ENCODE data around the gene FRY.
"Not testable (repeated sequence)": the region's sequence is repeated elsewhere in the genome, so short reads cannot be mapped to it uniquely, and the experiment has no call there.

FRY gene

GRCh38 chr13:32044446-32044845, 12.9 kb downstream of the FRY start:
- Histone ChIP-seq H3K36me3 (ENCODE audit: control insufficient read depth, insufficient read depth, low read length) (no peaks in the 10 kb centered on the region), H3K27me3 (ENCODE audit: control insufficient read depth, insufficient read depth, low read length) (no peaks in the 10 kb centered on the region), H3K9me3 (ENCODE audit: control insufficient read depth, insufficient read depth, low read length) (no peaks in the 10 kb centered on the region), H3K4me3 (ENCODE audit: low read depth, low read length) (no peak overlapping the region), H3K9ac (ENCODE audit: low read depth, low read length) (no peak overlapping the region), H3K4me1 (ENCODE audit: control insufficient read depth, insufficient read depth, low read length) (peaks cover 13% of the 10 kb centered on the region)

- Histone ChIP-seq H3K9ac (ENCODE audit: low read depth, low read length) (no peak overlapping the region), H3K9me3 (ENCODE audit: control insufficient read depth, insufficient read depth, low read length) (no peaks in the 10 kb centered on the region), H3K4me1 (ENCODE audit: control insufficient read depth, insufficient read depth, low read length) (peaks cover 13% of the 10 kb centered on the region), H3K27me3 (ENCODE audit: control insufficient read depth, insufficient read depth, low read length) (no peaks in the 10 kb centered on the region), H3K4me3 (ENCODE audit: low read depth, low read length) (no peak overlapping the region), H3K36me3 (ENCODE audit: control insufficient read depth, insufficient read depth, low read length) (no peaks in the 10 kb centered on the region)
Measured at GRCh38 chr13:32045537-32045936, 14.0 kb downstream of the FRY start.

- Histone ChIP-seq H3K4me3 (ENCODE audit: low read depth, low read length) (no peak overlapping the region), H3K36me3 (ENCODE audit: control insufficient read depth, insufficient read depth, low read length) (no peaks in the 10 kb centered on the region), H3K27me3 (ENCODE audit: control insufficient read depth, insufficient read depth, low read length) (no peaks in the 10 kb centered on the region), H3K9ac (ENCODE audit: low read depth, low read length) (no peak overlapping the region), H3K9me3 (ENCODE audit: control insufficient read depth, insufficient read depth, low read length) (no peaks in the 10 kb centered on the region), H3K4me1 (ENCODE audit: control insufficient read depth, insufficient read depth, low read length) (peaks cover 13% of the 10 kb centered on the region)
Measured at GRCh38 chr13:32045982-32046785, 14.6 kb downstream of the FRY start.

- Histone ChIP-seq H3K27me3 (ENCODE audit: control insufficient read depth, insufficient read depth, low read length) (no peaks in the 10 kb centered on the region), H3K36me3 (ENCODE audit: control insufficient read depth, insufficient read depth, low read length) (no peaks in the 10 kb centered on the region), H3K9me3 (ENCODE audit: control insufficient read depth, insufficient read depth, low read length) (no peaks in the 10 kb centered on the region), H3K4me3 (ENCODE audit: low read depth, low read length) (no peak overlapping the region), H3K4me1 (ENCODE audit: control insufficient read depth, insufficient read depth, low read length) (peaks cover 13% of the 10 kb centered on the region), H3K9ac (ENCODE audit: low read depth, low read length) (no peak overlapping the region)
Measured at GRCh38 chr13:32047088-32047487, 15.5 kb downstream of the FRY start.

- no peak overlapping the region for H3K4me3 ChIP-seq (ENCODE audit: low read depth, low read length)
- no peaks in the 10 kb centered on the region for H3K36me3 ChIP-seq (ENCODE audit: control insufficient read depth, insufficient read depth, low read length)
- H3K27me3 ChIP-seq (ENCODE audit: control insufficient read depth, insufficient read depth, low read length): no peaks in the 10 kb centered on the region
Measured at GRCh38 chr13:32047793-32048192, 16.2 kb downstream of the FRY start.

GRCh38 chr13:32048816-32049215, 17.2 kb downstream of the FRY start:
- Histone ChIP-seq H3K9ac (ENCODE audit: low read depth, low read length) (no peak overlapping the region), H3K4me3 (ENCODE audit: low read depth, low read length) (no peak overlapping the region), H3K27me3 (ENCODE audit: control insufficient read depth, insufficient read depth, low read length) (no peaks in the 10 kb centered on the region), H3K9me3 (ENCODE audit: control insufficient read depth, insufficient read depth, low read length) (no peaks in the 10 kb centered on the region), H3K4me1 (ENCODE audit: control insufficient read depth, insufficient read depth, low read length) (peaks cover 13% of the 10 kb centered on the region), H3K36me3 (ENCODE audit: control insufficient read depth, insufficient read depth, low read length) (no peaks in the 10 kb centered on the region)

More at GRCh38 chr13:32047793-32048192, 16.2 kb downstream of the FRY start:
- H3K4me1 ChIP-seq (ENCODE audit: control insufficient read depth, insufficient read depth, low read length): peaks cover 13% of the 10 kb centered on the region
- no peaks in the 10 kb centered on the region for H3K9me3 ChIP-seq (ENCODE audit: control insufficient read depth, insufficient read depth, low read length)
- no peak overlapping the region for H3K9ac ChIP-seq (ENCODE audit: low read depth, low read length)

- Histone ChIP-seq H3K4me1 (ENCODE audit: control insufficient read depth, insufficient read depth, low read length) (peaks cover 12% of the 10 kb centered on the region), H3K4me3 (ENCODE audit: low read depth, low read length) (no peak overlapping the region), H3K27me3 (ENCODE audit: control insufficient read depth, insufficient read depth, low read length) (no peaks in the 10 kb centered on the region), H3K36me3 (ENCODE audit: control insufficient read depth, insufficient read depth, low read length) (no peaks in the 10 kb centered on the region), H3K9ac (ENCODE audit: low read depth, low read length) (no peak overlapping the region), H3K9me3 (ENCODE audit: control insufficient read depth, insufficient read depth, low read length) (no peaks in the 10 kb centered on the region)
Measured at GRCh38 chr13:32051156-32051555, 19.6 kb downstream of the FRY start.

- Histone ChIP-seq H3K9ac (ENCODE audit: low read depth, low read length) (no peak overlapping the region), H3K27me3 (ENCODE audit: control insufficient read depth, insufficient read depth, low read length) (no peaks in the 10 kb centered on the region), H3K4me3 (ENCODE audit: low read depth, low read length) (no peak overlapping the region), H3K4me1 (ENCODE audit: control insufficient read depth, insufficient read depth, low read length) (peaks cover 3% of the 10 kb centered on the region), H3K9me3 (ENCODE audit: control insufficient read depth, insufficient read depth, low read length) (no peaks in the 10 kb centered on the region), H3K36me3 (ENCODE audit: control insufficient read depth, insufficient read depth, low read length) (no peaks in the 10 kb centered on the region)
Measured at GRCh38 chr13:32056316-32056715, 24.7 kb downstream of the FRY start.

- H3K27me3 ChIP-seq (ENCODE audit: control insufficient read depth, insufficient read depth, low read length); H3K9ac ChIP-seq (ENCODE audit: low read depth, low read length): not testable (repeated sequence)
Measured at GRCh38 chr13:32057325-32057724, 25.8 kb downstream of the FRY start.

GRCh38 chr13:32059511-32059984, 28.0 kb downstream of the FRY start:
- no peaks in the 10 kb centered on the region for H3K9me3 ChIP-seq (ENCODE audit: control insufficient read depth, insufficient read depth, low read length)
- no peak overlapping the region for H3K4me3 ChIP-seq (ENCODE audit: low read depth, low read length)
- no peak overlapping the region for H3K9ac ChIP-seq (ENCODE audit: low read depth, low read length)

More at GRCh38 chr13:32057325-32057724, 25.8 kb downstream of the FRY start:
- not testable (repeated sequence) for H3K4me3 ChIP-seq (ENCODE audit: low read depth, low read length); H3K4me1 ChIP-seq (ENCODE audit: control insufficient read depth, insufficient read depth, low read length); H3K9me3 ChIP-seq (ENCODE audit: control insufficient read depth, insufficient read depth, low read length); H3K36me3 ChIP-seq (ENCODE audit: control insufficient read depth, insufficient read depth, low read length)

GRCh38 chr13:32060401-32060878, 28.9 kb downstream of the FRY start:
- H3K9ac ChIP-seq (ENCODE audit: low read depth, low read length): no peak overlapping the region
- H3K4me1 ChIP-seq (ENCODE audit: control insufficient read depth, insufficient read depth, low read length): peaks cover 3% of the 10 kb centered on the region
- no peak overlapping the region for H3K4me3 ChIP-seq (ENCODE audit: low read depth, low read length)
- H3K27me3 ChIP-seq (ENCODE audit: control insufficient read depth, insufficient read depth, low read length): no peaks in the 10 kb centered on the region
- no peaks in the 10 kb centered on the region for H3K9me3 ChIP-seq (ENCODE audit: control insufficient read depth, insufficient read depth, low read length)
- no peaks in the 10 kb centered on the region for H3K36me3 ChIP-seq (ENCODE audit: control insufficient read depth, insufficient read depth, low read length)

More at GRCh38 chr13:32059511-32059984, 28.0 kb downstream of the FRY start:
- H3K4me1 ChIP-seq (ENCODE audit: control insufficient read depth, insufficient read depth, low read length): peaks cover 3% of the 10 kb centered on the region
- no peaks in the 10 kb centered on the region for H3K27me3 ChIP-seq (ENCODE audit: control insufficient read depth, insufficient read depth, low read length)
- no peaks in the 10 kb centered on the region for H3K36me3 ChIP-seq (ENCODE audit: control insufficient read depth, insufficient read depth, low read length)

GRCh38 chr13:32063619-32064233, 32.2 kb downstream of the FRY start:
- H3K4me1 ChIP-seq (ENCODE audit: control insufficient read depth, insufficient read depth, low read length): peaks cover 3% of the 10 kb centered on the region
- no peak overlapping the region for H3K9ac ChIP-seq (ENCODE audit: low read depth, low read length)
- no peaks in the 10 kb centered on the region for H3K36me3 ChIP-seq (ENCODE audit: control insufficient read depth, insufficient read depth, low read length)
- H3K4me3 ChIP-seq (ENCODE audit: low read depth, low read length): no peak overlapping the region
- H3K9me3 ChIP-seq (ENCODE audit: control insufficient read depth, insufficient read depth, low read length): no peaks in the 10 kb centered on the region
- no peaks in the 10 kb centered on the region for H3K27me3 ChIP-seq (ENCODE audit: control insufficient read depth, insufficient read depth, low read length)
